Activated CD8-positive, alpha-beta memory T cell treated with anti-CD3 and anti-CD28 coated beads for 24 hours (primary cell): Measurements from ENCODE around the gene TM9SF2.

ENCODE experiments used
- DNase-seq: peaks from one replicate; pipeline ENCODE4 v3.0.0-alpha.2; 2020

Gene TM9SF2

DNA sequence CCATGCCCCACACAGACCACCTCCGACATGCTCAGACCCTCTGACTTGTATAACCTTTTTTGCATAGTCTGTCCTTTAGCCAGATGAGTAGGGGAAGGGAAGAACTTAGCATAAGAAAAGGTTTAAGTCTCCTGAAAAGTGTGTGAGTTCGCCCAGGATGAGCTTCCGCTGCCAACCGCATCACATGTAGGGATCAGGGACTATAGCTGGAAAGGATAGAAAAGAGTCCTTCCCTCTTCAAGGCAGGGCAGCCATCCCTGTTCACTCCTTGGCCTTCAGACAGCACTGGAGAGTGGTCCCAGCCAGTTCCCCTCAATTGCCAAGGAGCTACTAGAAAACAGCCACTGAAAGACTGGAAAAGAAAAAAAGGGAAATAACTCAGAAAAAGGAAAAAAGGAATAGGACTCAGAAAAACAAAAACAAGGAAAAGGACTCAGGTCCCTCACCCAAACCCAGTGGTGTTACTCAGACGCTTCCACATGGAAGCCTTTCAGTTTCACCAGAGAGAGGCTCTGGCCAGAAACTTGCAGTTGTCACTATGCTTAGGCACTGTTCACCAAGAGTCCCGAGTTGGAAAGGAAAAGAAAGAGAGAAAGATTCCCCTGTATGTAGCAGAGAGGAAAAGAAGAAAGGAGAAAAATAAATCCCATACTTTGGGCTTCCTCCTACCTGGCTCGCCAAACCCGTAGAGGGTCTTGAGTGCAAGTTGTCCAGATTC, 5.6 kb upstream of the TM9SF2 start:
- no peak for DNase-seq

DNA sequence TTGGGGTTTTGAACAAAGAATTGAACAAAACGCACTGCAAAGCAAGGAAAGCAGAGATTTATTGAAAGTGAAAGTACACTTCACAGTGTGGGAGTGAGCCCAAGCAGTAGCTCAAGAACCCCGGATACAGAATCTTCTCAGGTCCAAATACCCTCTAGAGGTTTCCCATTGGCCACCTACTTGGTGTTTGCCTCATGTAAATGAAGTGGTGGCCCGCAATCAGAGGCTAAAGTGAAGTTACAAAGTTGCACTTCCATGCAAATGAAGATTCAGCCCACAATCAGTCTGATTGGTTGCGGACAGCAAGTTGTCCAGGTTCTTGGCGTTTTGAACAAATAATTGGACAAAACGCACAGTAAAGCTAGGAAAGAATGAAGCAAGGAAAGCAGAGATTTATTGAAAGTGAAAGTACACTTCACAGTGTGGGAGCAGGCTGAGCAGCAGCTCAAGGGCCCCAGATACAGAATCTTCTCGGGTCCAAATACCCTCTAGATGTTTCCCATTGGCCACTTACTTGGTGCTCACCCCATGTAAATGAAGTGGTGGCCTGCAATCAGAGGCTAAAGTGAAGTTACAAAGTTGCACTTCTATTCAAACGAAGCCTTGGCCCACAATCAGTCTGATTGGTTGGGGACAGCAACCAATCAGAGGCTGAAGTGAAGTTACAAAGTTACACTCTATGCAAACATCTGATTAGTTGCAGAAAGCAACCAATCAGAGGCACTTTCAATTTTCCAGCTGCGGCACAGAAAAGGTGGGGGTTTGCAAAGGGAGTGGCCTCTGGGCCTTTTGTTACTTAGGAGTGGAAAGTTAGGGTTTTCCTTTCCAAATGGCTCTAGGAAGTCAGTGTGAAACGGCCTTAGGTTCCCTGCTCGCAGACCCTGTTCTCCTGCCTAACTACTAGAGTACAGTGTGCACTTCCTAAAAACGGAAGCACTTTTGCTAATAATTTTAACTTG, 4.8 kb upstream of the TM9SF2 start:
- peak; percentile 66 for DNase-seq

DNA sequence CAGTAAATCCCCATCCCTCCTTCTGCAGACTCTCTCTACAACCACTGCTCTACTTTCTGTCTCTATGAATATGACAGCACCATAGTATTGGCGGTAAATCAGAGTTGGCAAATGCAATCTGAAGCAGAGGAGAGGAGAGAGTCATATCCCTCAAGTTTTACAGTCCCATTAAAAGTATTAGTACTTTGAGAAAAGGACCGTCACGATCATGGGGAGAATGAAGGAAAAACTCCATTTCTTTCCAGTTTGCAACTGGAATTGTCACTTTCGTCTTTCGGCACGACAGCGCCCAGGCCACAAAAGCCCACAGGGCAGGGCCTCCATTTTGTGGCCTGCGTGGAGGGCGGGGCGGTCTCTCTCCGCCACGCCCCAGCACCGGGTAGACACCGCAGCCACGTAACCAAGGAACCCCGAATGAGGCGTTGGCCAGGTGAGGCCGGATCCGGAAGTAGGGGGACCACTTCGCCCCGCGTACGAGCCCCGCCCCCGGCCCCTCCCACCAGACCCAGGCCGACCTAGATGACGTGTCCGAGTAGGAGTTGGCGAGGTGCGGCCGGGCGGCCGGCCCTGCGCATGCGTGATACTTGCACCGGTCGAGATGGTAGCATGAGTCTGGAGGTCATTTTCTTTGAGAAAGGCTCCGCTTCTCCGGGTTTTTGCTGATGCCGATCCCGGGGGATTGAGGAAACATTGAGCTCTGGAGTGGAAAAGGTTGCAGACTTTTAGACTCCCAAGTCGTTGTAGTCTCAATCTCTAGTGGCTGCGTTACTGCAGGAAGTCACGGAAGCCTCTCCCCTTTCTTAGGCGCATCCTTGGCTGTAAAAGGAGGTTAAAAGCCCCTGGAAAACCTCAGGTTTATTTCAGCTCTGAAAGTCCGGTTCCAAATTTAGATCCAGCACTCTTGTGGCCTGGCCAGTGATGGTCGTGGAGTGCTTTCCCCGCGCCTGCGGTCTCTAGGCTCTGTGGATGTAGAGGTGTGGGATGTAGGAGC, 2.8 kb upstream of the TM9SF2 start:
- peak; percentile 97 for DNase-seq

DNA sequence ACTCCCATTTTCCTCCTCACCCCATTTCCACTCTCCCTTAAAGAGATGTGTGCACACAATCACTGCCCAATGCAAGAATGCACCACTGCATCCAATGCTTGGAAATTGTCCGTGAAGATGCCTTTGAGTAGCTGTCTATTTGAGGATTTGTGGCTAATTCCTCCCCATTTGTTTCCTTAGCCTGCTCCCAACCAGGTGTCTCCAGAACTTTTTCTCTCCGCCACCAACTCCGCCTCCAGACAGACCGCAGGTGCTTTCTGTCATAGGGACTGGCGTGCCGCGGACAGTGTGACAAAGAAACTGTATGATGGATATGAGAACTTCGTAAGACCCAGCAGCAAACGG, 461 bp upstream of the TM9SF2 start:
- no peak for DNase-seq

DNA sequence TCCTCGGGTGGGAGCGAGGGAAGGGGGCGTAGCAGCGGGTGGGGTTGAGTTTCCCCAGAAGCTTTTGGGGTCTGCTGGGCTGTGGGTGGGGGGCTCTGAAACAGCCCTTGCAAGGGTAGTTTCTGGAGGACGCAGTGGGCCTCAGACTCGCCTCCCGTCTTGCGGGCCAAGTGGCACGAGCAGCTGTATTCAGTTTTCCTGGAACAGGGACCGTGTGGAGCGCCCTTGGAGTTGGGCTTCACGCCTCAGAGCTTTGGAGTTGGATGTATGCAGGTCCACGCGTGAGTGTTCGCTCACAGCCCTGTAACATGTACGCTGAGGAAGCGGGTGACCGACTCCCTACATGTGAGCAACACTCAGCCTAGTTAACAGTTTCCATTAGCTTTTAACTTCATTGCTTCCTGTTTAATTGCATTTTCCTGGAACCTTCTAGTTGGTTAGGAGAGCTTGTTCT, 603 bp downstream of the TM9SF2 start:
- no peak for DNase-seq

DNA sequence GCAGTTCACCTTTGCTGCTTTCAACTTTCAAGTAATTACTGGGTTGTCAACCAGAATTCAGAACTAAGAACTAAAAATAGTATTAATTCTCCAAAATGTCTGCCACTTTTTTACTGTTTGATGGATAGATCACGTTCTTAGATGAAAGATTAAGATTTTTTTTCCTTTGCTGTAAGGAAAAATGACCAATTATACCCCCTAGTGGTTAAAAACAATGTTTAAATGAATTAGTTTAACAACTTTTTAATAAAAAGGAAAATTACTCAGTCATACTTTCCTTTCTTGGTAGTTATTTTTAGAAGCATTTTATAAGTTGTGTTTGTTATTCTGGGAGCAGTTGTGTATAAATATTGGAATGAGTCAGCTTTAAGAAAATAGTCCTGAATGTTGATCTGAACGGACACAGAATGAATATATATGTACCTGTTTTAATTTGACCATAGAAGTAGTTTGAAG, 4.6 kb downstream of the TM9SF2 start:
- DNase-seq = no peak

DNA sequence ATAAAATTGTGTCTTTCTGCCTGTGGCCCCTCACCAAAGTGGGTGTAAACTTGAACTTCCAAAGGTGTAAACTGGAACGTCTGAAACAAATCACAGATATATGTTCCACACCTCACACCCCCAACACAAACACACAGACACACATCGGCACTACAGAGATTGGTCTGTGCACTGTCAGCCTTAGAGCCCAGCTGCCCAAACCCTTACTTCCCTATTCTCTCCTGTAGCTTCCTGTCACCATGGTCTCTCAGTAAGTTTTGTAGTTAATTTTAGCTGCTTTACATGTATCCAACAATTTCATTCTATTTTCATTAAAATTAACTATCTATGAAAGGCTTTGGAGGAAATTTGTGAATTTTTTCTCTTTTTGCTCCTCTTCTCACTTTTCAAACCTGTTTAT, 5.4 kb downstream of the TM9SF2 start:
- no peak for DNase-seq

DNA sequence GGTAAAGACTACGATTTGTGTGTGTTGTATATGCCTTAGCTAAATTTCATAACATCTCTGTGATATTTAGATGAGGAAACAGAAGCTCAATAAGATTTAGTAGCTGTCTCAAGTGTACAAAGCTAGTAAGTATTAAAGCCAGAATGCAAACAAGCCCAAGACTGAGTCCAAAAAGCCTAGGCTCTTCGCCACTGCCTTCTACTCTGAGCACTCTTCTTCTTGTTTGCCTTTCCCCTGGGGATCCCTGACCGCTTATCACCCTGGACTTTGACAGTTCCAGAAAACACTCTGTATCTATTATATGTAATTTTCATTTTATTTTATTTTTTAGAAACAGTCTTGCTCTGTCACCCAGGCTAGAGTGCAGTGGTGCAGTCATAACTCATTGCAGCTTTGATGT, 5.8 kb downstream of the TM9SF2 start:
- DNase-seq = no peak

DNA sequence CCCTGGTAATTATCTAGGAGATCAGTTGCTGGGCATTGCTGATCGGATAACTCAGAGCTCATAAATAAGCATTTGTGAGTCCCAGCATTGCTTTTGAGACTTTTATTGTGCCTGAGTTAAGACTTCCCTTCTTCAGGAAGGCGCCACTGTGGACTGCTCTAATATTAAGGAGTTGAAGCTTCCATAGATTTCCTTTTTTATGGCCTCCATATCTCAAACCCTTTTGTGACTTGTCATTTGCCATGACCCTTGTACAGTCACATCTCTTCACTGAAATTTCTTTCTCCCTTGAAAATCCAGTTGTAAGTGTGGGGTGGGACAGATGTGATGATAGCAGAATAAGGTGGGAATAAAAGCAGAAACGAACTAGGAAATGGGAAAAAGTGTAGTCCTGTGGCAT, 6.3 kb downstream of the TM9SF2 start:
- no peak for DNase-seq

DNA sequence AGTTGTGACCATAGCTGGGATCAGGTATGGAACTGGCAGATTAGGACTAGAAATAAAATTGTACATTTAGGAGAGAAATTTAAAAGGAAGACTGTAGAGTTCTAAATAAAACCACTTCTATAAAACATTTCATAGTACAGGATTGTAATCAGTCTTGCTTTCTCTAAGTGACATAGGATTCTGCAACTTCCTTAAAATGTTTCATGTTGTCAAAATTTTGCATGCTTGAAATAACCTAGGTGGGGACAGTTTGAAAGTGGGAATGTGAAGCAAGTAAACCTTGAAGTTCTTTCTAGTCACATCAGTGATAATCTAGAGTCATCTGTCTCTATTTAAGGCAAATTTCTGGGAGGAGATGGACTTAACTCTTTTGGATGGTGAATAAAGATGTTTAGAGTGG, 6.7 kb downstream of the TM9SF2 start:
- no peak for DNase-seq

DNA sequence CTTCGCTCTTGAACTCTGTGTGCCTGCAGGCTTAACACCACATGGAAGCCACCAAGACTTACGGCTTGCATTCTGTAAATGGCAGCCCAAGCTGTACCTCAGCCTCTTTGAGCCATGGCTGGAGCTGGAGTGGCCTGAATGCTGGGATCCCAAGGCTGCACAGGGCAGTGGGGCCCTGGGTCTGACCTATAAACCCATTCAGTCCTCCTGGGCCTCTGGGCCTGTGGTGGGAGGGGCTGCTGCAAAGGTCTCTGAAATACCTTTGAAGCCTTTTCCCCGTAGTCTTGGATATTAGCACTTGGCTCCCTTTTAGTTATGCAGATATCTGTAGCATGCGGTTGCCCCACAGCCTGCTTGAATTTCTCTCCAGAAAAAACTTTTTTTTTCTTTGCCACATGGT, 8.2 kb downstream of the TM9SF2 start:
- DNase-seq = no peak

DNA sequence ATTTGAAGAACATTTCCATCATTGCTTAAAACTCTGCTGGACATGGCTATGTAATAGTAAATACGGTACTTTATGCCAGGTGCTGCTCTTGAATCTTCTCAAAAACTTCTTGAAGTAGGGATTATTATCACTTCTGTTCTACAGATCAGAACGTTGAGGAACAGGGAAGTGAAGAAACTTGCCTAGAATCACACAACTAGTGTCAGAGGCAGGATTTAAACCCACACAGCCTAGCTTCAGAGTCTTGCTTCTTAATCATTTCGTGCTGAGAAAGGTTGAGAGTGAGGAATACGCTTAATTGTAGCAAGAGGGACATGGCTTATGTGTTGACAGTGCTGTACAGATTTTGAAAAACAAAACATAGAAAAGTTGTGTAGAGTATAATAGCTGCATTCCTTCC, 13.5 kb downstream of the TM9SF2 start:
- DNase-seq = no peak

DNA sequence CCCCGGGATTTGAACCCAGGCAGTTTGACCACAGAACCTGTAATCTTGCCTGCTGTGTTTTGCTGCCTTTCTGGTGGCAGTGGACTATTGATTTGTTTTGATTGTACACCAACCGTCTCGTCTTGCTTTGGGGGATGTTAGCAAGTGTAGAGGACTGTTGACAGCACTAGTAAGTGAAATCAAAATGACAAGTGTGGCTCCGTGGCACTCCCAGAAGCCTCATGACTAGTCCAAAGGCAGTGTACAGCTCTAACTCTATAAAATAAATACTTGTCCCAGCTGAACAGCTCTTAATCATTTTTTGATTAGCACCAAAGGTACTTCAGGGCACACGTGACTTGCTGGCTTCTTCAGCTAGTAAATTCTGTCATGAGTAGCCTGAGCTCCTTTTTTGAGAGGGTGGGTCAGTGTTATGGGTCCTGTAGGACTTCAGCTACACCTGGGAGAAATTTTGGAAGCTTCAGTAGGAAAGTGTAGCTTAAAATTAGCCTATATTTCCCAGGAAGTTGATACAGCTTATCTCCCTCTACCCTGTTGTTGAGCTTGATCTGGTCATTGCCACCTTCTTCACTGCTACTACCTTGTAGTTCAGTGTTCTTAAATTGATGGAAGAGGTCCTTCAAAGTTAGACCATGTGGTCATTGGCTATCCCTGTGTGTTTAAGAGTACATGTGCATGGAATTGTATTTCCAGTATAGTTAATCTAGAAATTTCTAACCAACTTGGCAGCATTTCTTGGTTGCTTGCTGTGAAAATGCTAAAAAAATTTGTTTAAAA, 15.1 kb downstream of the TM9SF2 start:
- no peak for DNase-seq

DNA sequence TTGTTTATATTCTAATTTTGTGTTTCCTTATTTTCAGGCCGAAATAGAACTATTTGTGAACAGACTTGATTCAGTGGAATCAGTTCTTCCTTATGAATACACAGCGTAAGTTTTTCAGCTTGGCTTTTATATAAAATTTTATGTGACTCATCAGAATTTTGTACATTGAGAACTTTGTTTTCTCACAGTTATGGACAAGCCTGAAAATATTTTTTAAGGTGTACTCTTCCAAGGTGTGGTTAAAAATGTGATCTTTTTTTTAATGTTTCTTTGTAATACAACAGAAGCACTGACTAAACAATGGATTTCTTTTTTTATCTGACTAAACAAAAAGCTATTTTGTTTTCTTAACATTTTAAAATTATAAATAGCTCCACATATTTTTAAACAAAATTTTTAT, 16.3 kb downstream of the TM9SF2 start:
- DNase-seq = no peak

DNA sequence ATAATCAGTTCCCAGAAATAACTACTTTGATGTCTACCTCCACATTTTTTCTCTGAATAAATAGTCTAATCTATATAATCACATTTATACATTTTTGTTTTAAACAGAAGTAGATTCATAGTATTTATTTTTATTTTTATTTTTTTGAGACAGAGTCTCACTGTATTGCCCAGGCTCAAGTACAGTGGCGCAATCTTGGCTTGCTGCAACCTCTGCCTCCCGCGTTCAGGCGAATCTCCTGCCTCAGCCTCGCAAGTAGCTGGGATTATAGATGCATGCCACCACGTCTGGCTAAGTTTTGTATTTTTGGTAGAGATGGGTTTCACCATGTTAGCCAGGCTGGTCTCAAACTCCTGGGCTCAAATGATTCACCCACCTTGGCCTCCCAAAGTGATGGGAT, 16.7 kb downstream of the TM9SF2 start:
- DNase-seq = no peak

DNA sequence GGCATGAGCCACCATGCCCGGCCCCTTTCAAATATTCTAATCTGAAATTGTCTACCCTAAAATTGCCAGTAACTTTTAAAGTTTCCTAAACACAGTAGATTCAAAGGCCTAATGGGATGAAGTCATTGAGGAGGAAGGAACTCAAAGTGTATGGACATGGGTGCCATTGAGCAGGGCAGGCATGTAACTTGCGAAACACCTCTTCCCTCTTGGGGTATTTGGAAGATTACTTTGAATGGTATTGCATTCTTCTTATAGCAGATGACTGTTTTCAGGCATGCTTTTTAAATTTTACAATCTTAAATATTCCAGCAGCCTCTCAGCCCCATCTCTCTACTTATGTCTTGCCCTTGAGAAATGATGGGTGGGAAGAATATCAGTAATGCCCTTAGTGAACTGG, 21.0 kb downstream of the TM9SF2 start:
- no peak for DNase-seq

DNA sequence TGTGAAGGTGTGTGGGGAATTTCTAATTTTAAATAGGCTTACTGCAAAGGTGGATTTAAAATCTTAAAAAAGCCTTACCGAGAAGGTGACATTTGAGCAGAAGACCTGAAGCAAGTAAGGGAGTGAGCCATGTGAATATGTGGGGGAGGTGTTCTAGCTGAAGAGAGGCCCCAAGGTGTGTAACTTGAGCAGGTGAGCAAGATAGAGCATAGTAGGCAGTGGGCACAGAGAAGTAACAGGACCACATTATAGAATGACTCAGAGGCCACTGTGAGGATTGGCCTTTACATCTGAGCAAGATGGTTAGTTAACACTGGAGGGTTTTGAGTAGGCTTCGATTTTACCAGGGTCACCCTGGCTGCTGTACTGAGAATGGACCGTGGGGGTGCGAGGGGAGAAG, 22.6 kb downstream of the TM9SF2 start:
- DNase-seq = no peak

DNA sequence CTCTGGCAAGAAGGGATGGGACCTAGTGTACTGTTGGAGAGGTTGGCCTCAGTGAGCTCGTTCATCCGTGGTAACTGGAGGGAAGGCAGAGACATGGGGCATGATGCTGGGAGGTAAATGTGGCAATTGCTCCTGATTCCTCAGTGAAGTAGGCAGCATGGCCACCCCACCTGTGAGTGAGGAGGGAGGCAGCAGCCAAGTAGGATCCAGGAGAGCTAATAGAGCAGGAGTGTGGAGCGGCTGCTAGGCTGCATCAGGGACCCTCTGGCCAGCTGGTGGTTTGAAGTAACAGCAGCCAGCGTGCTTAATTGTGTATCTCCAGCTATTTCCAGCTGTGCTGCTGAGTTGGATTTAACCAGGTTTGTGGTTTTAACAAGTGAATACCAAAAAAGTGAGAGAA, 24.7 kb downstream of the TM9SF2 start:
- DNase-seq = no peak

DNA sequence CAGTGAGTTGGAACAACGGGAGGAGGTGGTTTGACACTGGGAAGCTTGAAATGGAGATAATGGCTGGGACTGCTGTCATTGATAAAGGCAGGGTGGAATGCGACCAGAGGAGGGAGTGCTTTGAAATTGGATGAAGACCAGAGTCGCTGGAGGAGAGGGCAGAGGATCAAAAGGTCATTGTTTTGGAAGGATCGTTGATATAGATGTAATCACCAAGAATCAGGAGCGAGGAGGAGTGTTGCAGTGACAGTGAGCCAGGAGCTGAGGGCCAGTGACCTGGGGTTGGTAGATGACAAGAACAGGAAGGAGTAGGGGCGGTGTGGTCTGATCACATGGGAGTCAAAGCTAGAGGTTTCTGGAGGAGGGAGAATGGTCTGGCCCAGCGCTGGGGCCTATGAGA, 25.3 kb downstream of the TM9SF2 start:
- DNase-seq = no peak

DNA sequence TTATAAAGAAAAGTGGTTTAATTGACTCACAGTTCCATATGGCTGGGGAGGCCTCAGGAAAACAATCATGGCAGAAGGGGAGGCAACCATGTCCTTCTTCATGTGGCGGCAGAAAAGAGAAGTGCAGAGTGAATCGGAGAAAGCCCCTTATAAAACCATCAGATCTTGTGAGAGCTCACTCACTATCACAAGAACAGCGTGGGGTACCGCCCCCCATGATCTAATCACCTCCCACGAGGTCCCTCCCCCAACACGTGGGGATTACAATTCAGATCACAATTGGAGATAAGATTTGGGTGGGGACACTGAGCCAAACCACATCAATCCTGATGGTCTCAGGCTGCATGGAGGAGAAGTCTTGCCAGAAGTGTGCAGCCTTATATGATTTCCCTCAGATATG, 26.0 kb downstream of the TM9SF2 start:
- DNase-seq = no peak

DNA sequence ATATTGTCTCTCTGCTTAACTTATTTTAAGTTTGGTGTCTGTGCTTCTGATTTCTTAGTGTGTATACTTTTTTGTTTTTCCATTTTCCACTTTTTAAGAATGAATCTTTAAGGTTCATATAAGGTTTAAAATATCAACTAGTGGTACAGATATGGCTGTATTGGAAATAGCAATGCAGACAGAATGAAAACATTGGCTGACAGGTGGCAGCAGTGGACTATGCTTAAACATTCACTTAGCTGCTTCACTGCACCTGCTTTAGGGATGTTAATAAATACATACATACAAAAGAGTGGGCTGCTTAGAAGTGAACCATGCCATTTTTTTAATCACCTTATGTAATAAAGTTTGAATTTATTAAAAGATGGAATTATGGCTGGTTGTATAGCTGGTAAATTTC, 27.3 kb downstream of the TM9SF2 start:
- no peak for DNase-seq

DNA sequence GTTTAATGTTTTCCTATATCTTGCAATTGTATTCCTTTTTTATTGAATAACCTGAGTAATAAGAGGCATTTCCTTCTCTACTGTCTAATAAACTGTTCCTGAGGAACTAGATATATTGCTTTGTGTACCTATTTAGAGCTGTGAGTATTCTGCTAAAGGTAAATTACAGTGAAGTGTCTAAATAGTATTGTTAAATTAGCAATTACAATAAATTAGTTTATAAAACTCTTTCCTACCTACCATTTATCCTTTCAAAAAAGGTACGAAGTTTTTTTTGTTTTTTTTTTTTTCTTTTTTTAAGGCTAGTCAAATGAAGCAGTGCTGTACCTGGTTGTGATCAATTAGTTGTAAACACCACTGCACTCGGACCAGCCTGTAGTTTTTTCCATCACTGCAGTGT, 34.8 kb downstream of the TM9SF2 start:
- no peak for DNase-seq
